Activated naive CD4-positive, alpha-beta T cell treated with anti-CD3 and anti-CD28 coated beads, Interleukin-2, amount 50 U/mL, for 24 hours (primary cell): ENCODE data around the gene NADK2.

ENCODE experiments used
- H3K27ac Mint-ChIP-seq: one replicate; pipeline ENCODE4 v1.8.0; 2021; ENCODE audit warnings: mild to moderate bottlenecking, mixed read lengths
- H3K27me3 Mint-ChIP-seq: one replicate; pipeline ENCODE4 v1.8.0; 2021; ENCODE audit warnings: mixed read lengths
- H3K36me3 Mint-ChIP-seq: one replicate; pipeline ENCODE4 v1.8.0; 2021; ENCODE audit warnings: mixed read lengths
- H3K4me1 Mint-ChIP-seq: one replicate; pipeline ENCODE4 v1.8.0; 2021; ENCODE audit warnings: mixed read lengths
- H3K4me3 Mint-ChIP-seq: one replicate; pipeline ENCODE4 v1.8.0; 2021; ENCODE audit warnings: mild to moderate bottlenecking, mixed read lengths
- H3K9me3 Mint-ChIP-seq: one replicate; pipeline ENCODE4 v1.8.0; 2021; ENCODE audit warnings: mixed read lengths

The NADK2 gene

DNA sequence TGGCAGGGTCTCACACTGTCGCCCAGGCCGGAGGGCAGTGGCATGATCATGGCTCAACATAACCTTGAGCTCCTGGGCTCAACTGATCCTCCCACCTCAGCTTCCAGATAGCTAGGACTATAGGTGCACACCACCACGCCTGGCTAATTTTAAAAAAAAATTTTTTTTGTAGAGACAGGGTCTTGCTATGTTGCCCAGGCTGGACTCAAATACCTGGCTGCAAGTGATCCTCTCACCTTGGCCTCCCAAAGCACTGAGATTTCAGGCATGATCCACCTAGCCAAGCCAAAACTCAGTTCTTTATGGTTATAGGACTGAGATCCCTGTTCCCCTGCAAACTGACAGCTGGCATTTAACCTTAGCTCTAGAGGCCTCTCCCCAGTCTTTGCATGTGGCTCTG, 95.3 kb downstream of the NADK2 start:
- Mint-ChIP-seq H3K27ac (no peak overlapping the region), H3K27me3 (no peaks in the 10 kb centered on the region), H3K4me3 (no peak overlapping the region), H3K9me3 (no peaks in the 10 kb centered on the region), H3K36me3 (peaks cover 1% of the 10 kb centered on the region), H3K4me1 (peaks cover 47% of the 10 kb centered on the region)

DNA sequence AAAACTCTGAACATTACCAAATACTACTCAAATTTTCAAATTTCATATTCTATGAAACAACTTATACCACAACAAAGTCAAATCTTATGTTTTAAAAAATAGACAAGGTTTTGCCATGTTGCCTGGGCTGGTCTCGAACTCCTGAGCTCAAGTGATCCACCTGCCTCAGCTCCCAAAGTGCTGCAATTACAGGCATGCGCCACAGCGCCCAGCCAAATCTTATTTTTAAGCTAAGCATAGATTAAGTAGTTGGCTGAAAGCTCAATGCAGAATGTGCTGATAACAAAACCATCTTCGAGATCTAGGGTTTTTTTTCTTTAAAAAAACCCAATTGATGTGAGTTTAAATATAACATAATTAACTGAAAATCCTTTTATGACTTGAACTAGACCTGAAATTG, 96.4 kb downstream of the NADK2 start:
- Mint-ChIP-seq H3K4me3 (no peak overlapping the region), H3K4me1 (peaks cover 39% of the 10 kb centered on the region), H3K27ac (no peak overlapping the region), H3K9me3 (no peaks in the 10 kb centered on the region), H3K27me3 (no peaks in the 10 kb centered on the region), H3K36me3 (peaks cover 8% of the 10 kb centered on the region)
